Hepatocyte (in vitro differentiated cells): ENCODE results near the gene CABP1.

ENCODE experiments used
- CTCF ChIP-seq: fragments of 200-600 bp; sonication (generic); IDR thresholded peaks from 2 replicates; pipeline ENCODE4 v1.5.1; 2016; ENCODE audit warnings: antibody characterized with exemption, mild to moderate bottlenecking; ENCODE audit not compliant: poor library complexity
- EZH2 ChIP-seq: fragments of 200-600 bp; sonication (generic); IDR thresholded peaks from 2 replicates; pipeline ENCODE4 v1.6.1; 2016; ENCODE audit warnings: antibody characterized with exemption, mild to moderate bottlenecking, borderline replicate concordance
- EZH2phosphoT487 ChIP-seq: fragments of 200-600 bp; sonication (generic); IDR thresholded peaks from one replicate; pipeline ENCODE4 v1.6.1; 2018; ENCODE audit warnings: antibody characterized with exemption, mild to moderate bottlenecking, low read depth, moderate library complexity; ENCODE audit not compliant: unreplicated experiment, severe bottlenecking

GRCh38 chr12:120674097-120674636, 33.7 kb downstream of the CABP1 start:
- no peak for TF ChIP-seq CTCF
- TF ChIP-seq EZH2, result no peak
- no peak for TF ChIP-seq EZH2phosphoT487
